Stimulated activated CD8-positive, alpha-beta memory T cell treated with anti-CD3 and anti-CD28 coated beads, Interleukin-12 subunit alpha, Interleukin-12 subunit beta, amount 100 ng/mL, for 4 hours (primary cell): ENCODE results near the gene KANSL1L.
A peak's percentile ranks its signal among the peaks of the same experiment; 100 is the strongest.
"Not testable (repeated sequence)": the region's sequence is repeated elsewhere in the genome, so short reads cannot be mapped to it uniquely, and the experiment has no call there.

Experiments used
- DNase-seq: peaks from one replicate; pipeline ENCODE4 v3.0.0-alpha.2; 2020; ENCODE audit warnings: low read depth

Gene KANSL1L

GRCh38 chr2:210177115-210177514, 5.9 kb upstream of the KANSL1L start:
- not testable (repeated sequence) for DNase-seq

- no peak for DNase-seq
These were observed 2.9 kb upstream of the KANSL1L start for GRCh38 chr2:210174086-210174485.

- no peak for DNase-seq
These were observed 988 bp upstream of the KANSL1L start for GRCh38 chr2:210172219-210172575.

- DNase-seq: peak; percentile 95
These were observed 534 bp downstream of the KANSL1L start for GRCh38 chr2:210170446-210171303.

- DNase-seq: no peak
These were observed 1.1 kb downstream of the KANSL1L start for GRCh38 chr2:210170196-210170445.

- no peak for DNase-seq
These were observed 1.6 kb downstream of the KANSL1L start for GRCh38 chr2:210169516-210170195.

- no peak for DNase-seq
These were observed 4.0 kb downstream of the KANSL1L start for GRCh38 chr2:210167227-210167626.

GRCh38 chr2:210162466-210163124, 8.6 kb downstream of the KANSL1L start:
- DNase-seq: no peak

GRCh38 chr2:210159059-210159458, 12.2 kb downstream of the KANSL1L start:
- no peak for DNase-seq

- DNase-seq: no peak
These were observed 13.0 kb downstream of the KANSL1L start for GRCh38 chr2:210158236-210158635.

GRCh38 chr2:210157526-210157925, 13.7 kb downstream of the KANSL1L start:
- no peak for DNase-seq

GRCh38 chr2:210147614-210148013, 23.6 kb downstream of the KANSL1L start:
- DNase-seq: no peak

GRCh38 chr2:210132239-210132638, 39.0 kb downstream of the KANSL1L start:
- no peak for DNase-seq

- DNase-seq: no peak
These were observed 42.2 kb downstream of the KANSL1L start for GRCh38 chr2:210128961-210129360.

GRCh38 chr2:210113614-210114235, 57.5 kb downstream of the KANSL1L start:
- DNase-seq: no peak

GRCh38 chr2:210112871-210113270, 58.3 kb downstream of the KANSL1L start:
- no peak for DNase-seq

- DNase-seq: no peak
These were observed 71.3 kb downstream of the KANSL1L start for GRCh38 chr2:210099940-210100339.

GRCh38 chr2:210094787-210095186, 76.4 kb downstream of the KANSL1L start:
- no peak for DNase-seq

- DNase-seq: no peak
These were observed 78.4 kb downstream of the KANSL1L start for GRCh38 chr2:210092791-210093190.

- no peak for DNase-seq
These were observed 84.3 kb downstream of the KANSL1L start for GRCh38 chr2:210086930-210087329.

GRCh38 chr2:210086292-210086691, 84.9 kb downstream of the KANSL1L start:
- no peak for DNase-seq

GRCh38 chr2:210072922-210073509, 98.2 kb downstream of the KANSL1L start:
- no peak for DNase-seq
